ENCODE results near the gene PIM1.

The PIM1 gene

DNA sequence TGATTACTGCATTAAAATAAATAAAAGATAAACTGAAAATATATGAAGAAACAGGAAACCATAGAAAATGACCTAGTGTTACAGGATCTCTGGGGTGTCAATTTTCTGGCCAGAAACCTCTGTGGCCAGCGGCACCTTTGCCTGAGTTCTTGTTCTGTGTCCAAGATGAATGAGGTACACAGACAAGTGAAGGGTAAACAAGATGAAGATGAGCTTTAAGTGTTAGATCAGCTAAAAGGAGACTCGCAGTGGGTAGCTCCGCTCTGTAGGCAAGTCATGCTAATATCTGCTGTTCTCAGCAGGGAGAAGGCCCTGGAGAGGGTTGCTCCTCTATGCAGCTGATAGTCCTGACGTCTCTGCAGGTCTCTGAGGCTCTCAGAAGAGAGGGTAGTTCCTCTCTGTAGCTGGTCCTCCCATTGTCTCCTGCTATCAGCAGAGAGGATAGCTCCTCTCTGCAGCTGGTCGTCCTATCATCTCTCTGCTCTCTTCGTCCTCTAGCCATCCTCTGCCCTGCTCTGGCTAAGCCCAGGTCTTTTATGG is 51.7 kb downstream of the PIM1 start:
- no peak for DNase-seq (ENCODE audit: low read depth in 2 of 3, low spot score in 2 of 3)

DNA sequence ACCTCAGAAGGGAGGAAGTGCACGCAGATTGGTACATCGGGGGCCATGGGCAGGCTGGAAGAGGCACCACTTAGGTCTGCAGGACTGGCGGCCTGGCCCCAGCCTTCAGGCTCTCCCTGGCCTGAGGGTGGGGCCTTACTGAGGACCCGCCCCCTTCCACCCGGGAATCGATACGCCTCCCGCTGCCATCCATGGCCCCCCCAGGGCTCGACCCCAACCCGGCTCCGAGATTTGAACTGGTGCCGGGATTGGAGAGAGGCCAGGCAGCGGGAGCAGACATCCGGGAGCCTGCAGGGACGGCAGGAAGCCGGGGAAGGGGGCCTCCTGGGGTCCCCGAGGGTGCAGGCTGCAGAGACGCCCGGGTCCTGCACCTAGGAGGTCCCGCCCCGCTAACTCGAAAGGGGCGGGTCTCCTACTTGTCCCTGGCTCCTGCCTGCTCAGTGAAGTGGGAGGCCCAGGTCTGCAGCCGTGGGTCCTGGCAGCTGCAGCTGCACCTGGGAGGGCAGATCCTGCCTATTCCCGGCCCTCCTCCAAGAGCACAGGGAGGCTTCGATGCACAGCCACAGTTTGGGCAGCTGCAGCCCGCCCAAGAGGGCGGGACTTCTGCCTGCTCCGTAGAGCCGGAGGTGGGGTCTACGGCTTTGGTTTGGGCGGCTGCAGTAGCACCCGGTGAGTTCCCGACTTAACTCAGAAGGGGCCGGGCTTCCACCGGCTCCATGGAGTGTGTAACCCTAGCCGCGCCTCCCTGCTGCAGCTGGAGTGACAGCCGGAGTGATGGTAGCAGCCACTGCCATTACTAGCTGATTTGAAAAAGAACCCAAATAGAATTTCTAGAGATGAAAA is 52.4 kb downstream of the PIM1 start:
- peak in 1 of 3 experiments; percentile 45 for DNase-seq (ENCODE audit: low read depth in 2 of 3, low spot score in 2 of 3)

DNA sequence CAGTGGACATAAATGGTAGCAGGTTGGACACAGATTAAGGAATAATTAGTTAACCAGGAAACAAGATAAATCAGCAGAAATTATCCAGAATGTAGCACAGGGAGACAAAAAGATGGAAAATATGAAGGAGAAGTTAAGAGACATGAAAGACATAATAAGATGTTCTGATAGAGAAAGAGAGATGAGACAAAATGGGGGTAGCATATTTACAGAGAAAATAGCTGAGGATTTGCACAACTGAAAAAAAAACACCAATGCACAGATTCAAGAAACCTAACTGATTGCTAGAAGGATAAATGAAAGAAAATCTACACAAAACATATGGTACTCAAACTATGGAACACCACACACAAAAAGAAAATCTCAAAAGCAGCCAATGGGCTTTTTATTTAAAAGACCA is 53.0 kb downstream of the PIM1 start:
- DNase-seq (ENCODE audit: low read depth in 2 of 3, low spot score in 2 of 3), result no peak

Data from activated CD8-positive, alpha-beta memory T cell treated with anti-CD3 and anti-CD28 coated beads for 48 hours (primary cell).